SK-N-SH (cell line): ENCODE data around the gene TNFRSF1A. TPM values are rescaled to one million over a fixed set of nuclear protein-coding genes. Genes with fewer than 3 reads are reported as not detected.
A peak's percentile ranks its signal among the peaks of the same experiment; 100 is the strongest.
"Not testable (repeated sequence)": the region's sequence is repeated elsewhere in the genome, so short reads cannot be mapped to it uniquely, and the experiment has no call there.

Experiments used
- CTCF ChIA-PET: fragments of 300-600, 350-600 bp; formaldehyde crosslinking; extraction: SDS; loops from one replicate; lab custom pipeline; 2021; lab: Yijun Ruan, JAX
- POLR2A ChIA-PET: fragments of 350-600 bp; sonication (Branson Sonifier 250); formaldehyde crosslinking; extraction: SDS; loops from one replicate; lab custom pipeline; 2020; ENCODE audit warnings: antibody characterized with exemption, inconsistent platforms; lab: Yijun Ruan, JAX
- DNase-seq: peaks from one replicate; pipeline ENCODE4 v3.0.0; 2012
- H2AFZ ChIP-seq: fragments of 200-600 bp; sonication (generic); 2 replicates; pipeline ENCODE4 v1.8.1; 2016; ENCODE audit warnings: antibody characterized with exemption, mild to moderate bottlenecking, low read depth
- H3F3A ChIP-seq: fragments of 200-600 bp; sonication (generic); replicated peaks from 2 replicates; pipeline ENCODE3; 2016; ENCODE audit warnings: antibody characterized with exemption, mild to moderate bottlenecking; ENCODE audit not compliant: insufficient read depth
- H3K27ac ChIP-seq, 2 experiments: fragments of 200-500 bp in 1 of 2; fragments of 200-600 bp in 1 of 2; sonication (Bioruptor generic) in 1 of 2; sonication (generic), shearing (Covaris generic) in 1 of 2; 2 replicates each; pipeline versions ENCODE4 v1.5.1 to v1.6.1; 2014 to 2016; ENCODE audit warnings: low read depth in 2 of 2, inconsistent platforms in 1 of 2, low read length in 1 of 2, mild to moderate bottlenecking in 1 of 2, mixed read lengths in 1 of 2
- H3K27me3 ChIP-seq: fragments of 200-600 bp; sonication (generic), shearing (Covaris generic); 2 replicates; pipeline ENCODE4 v1.6.1; 2016; ENCODE audit warnings: mixed run types; ENCODE audit not compliant: insufficient read depth
- H3K36me3 ChIP-seq, 2 experiments: fragments of 200-500 bp in 1 of 2; fragments of 200-600 bp in 1 of 2; sonication (Bioruptor generic) in 1 of 2; sonication (generic) in 1 of 2; replicated peaks in 1 of 2; 2 replicates each; pipeline versions ENCODE3 to v1.5.1; 2014 to 2016; ENCODE audit warnings: low read length in 1 of 2, mild to moderate bottlenecking in 1 of 2; ENCODE audit not compliant: insufficient read depth in 2 of 2, control insufficient read depth in 1 of 2
- H3K4me1 ChIP-seq, 2 experiments: fragments of 200-500 bp in 1 of 2; fragments of 200-600 bp in 1 of 2; sonication (Bioruptor generic) in 1 of 2; sonication (generic), shearing (Covaris generic) in 1 of 2; 2 replicates each; pipeline versions ENCODE4 v1.5.1 to v1.6.1; 2014 to 2016; ENCODE audit warnings: low read depth in 1 of 2, low read length in 1 of 2, mixed run types in 1 of 2; ENCODE audit not compliant: insufficient read depth in 2 of 2, control insufficient read depth in 1 of 2
- H3K4me2 ChIP-seq: fragments of 200-600 bp; sonication (generic), shearing (Covaris generic); 2 replicates; pipeline ENCODE4 v1.6.1; 2017; ENCODE audit warnings: mixed run types
- H3K4me3 ChIP-seq, 2 experiments: fragments of 200-500 bp in 1 of 2; fragments of 200-600 bp in 1 of 2; sonication (Bioruptor generic) in 1 of 2; sonication (generic), shearing (Covaris generic) in 1 of 2; 2 replicates each; pipeline versions ENCODE4 v1.5.1 to v1.8.1; 2014 to 2016; ENCODE audit warnings: low read depth in 2 of 2, inconsistent platforms in 1 of 2, low read length in 1 of 2, mild to moderate bottlenecking in 1 of 2, mixed read lengths in 1 of 2, moderate library complexity in 1 of 2
- H3K79me2 ChIP-seq: fragments of 200-600 bp; sonication (generic); 2 replicates; pipeline ENCODE4 v1.8.1; 2017; ENCODE audit warnings: mild to moderate bottlenecking; ENCODE audit not compliant: insufficient read depth
- H3K9ac ChIP-seq: fragments of 200-600 bp; sonication (generic); 2 replicates; pipeline ENCODE4 v1.6.1; 2017; ENCODE audit warnings: mixed run types
- H3K9me2 ChIP-seq: fragments of 200-600 bp; sonication (generic); 2 replicates; pipeline ENCODE4 v1.6.1; 2017; ENCODE audit warnings: mixed run types
- H3K9me3 ChIP-seq: fragments of 200-600 bp; sonication (generic); 2 replicates; pipeline ENCODE4 v1.6.1; 2017; ENCODE audit warnings: mixed run types, mild to moderate bottlenecking, moderate library complexity
- H4K20me1 ChIP-seq: fragments of 200-600 bp; sonication (generic); 2 replicates; pipeline ENCODE4 v1.6.1; 2017; ENCODE audit warnings: mild to moderate bottlenecking, mixed run types; ENCODE audit not compliant: insufficient read depth
- CHD2 ChIP-seq: fragments of 150-350 bp; IDR thresholded peaks from 2 replicates; pipeline ENCODE4 v1.6.1; 2018; ENCODE audit warnings: low read length; ENCODE audit not compliant: partially characterized antibody
- EP300 ChIP-seq, 2 experiments: IDR thresholded peaks; 2 replicates each; pipeline versions ENCODE4 v1.4.0 to v1.6.1; 2012; ENCODE audit warnings: borderline replicate concordance in 1 of 2, low read depth in 1 of 2, low read length in 1 of 2
- FOSL2 ChIP-seq: IDR thresholded peaks from 2 replicates; pipeline ENCODE4 v1.4.0; 2012; ENCODE audit warnings: low read depth, mild to moderate bottlenecking, moderate library complexity, borderline replicate concordance
- JUND ChIP-seq: IDR thresholded peaks from 2 replicates; pipeline ENCODE4 v1.4.0; 2012
- MAX ChIP-seq: IDR thresholded peaks from 2 replicates; pipeline ENCODE4 v1.4.0; 2012; ENCODE audit warnings: low read depth
- MXI1 ChIP-seq: IDR thresholded peaks from 2 replicates; pipeline ENCODE4 v1.6.1; 2012; ENCODE audit warnings: mild to moderate bottlenecking, low read depth, low read length, improper control_type of control experiment
- POLR2AphosphoS5 ChIP-seq: IDR thresholded peaks from 2 replicates; pipeline ENCODE4 v1.6.1; 2012; ENCODE audit warnings: low read depth, low read length
- RCOR1 ChIP-seq: fragments of 150-350 bp; IDR thresholded peaks from 2 replicates; pipeline ENCODE4 v1.6.1; 2017; ENCODE audit warnings: antibody characterized with exemption, low read length
- RXRA ChIP-seq: IDR thresholded peaks from 2 replicates; pipeline ENCODE4 v1.4.0; 2012; ENCODE audit warnings: low read depth, mild to moderate bottlenecking, borderline replicate concordance
- SMC3 ChIP-seq: IDR thresholded peaks from 2 replicates; pipeline ENCODE4 v1.6.1; 2012; ENCODE audit warnings: low read depth, low read length, improper control_type of control experiment
- TCF12 ChIP-seq: IDR thresholded peaks from 2 replicates; pipeline ENCODE4 v1.4.0; 2012
- WGBS: methylation state at CpG from one replicate; pipeline ENCODE4 v1.1.6; 2017; ENCODE audit warnings: low lambda C conversion rate; 5-methylcytosine and 5-hydroxymethylcytosine counted together
- polyA plus RNA-seq, 3 experiments: library from polyadenylated mRNA; depleted of rRNA; stranded (reverse); fragments of >200 nt; gene quantifications; 2 replicates each; pipeline ENCODE4 v1.2.3, GENCODE V29; 2012
- TF ChIP-seq, protein P1 (sequence below): IDR thresholded peaks from 2 replicates; pipeline ENCODE4 v1.4.0; 2012; ENCODE audit warnings: low read depth, borderline replicate concordance
- TF ChIP-seq, protein P2 (sequence below): fragments of 150-350 bp; IDR thresholded peaks from 2 replicates; pipeline ENCODE4 v1.6.1; 2017; ENCODE audit warnings: antibody characterized with exemption, low read length, low read depth, borderline replicate concordance

The TNFRSF1A gene
- polyA plus RNA-seq, 1 of the 3 experiments (the other 2 are of a cell fraction): 92.9 TPM

DNA sequence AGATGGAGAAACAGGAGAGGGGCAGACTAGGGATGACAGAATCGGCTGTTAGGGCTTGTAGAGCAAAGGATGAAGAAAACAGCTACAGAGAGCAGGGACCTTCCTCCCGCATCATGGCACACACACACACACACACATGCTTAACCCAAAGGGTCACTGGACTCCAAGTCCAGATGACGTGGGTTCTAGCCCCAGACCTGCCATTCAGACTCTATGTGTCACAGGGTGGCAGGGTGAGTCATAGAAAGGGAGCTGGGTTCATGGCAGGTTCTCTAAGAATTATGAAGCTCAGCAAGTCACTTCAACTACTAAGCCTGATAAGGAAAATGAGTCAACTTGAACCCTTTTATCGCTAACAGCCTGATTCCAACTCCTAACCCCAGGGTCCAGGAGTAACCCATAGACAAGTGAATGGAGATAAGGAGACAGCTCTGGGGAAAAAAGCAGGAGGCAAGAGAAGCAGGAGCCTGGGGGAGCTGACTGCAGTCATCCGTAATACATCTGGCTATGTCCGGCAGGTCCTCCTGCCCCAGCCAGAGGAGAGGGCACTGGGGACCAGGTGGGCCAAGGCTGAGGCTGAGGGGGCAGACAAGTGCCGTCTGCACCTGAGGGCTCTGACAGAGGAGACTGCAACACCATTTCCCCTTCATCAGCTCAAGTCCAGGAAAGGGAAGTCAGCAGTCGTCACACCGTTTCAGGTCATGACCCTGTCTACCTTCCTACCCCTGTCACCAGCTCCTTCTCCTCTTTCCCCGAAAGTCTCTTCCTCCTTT, 3.6 kb upstream of the TNFRSF1A start (continued):
- TF ChIP-seq, protein P1, sequence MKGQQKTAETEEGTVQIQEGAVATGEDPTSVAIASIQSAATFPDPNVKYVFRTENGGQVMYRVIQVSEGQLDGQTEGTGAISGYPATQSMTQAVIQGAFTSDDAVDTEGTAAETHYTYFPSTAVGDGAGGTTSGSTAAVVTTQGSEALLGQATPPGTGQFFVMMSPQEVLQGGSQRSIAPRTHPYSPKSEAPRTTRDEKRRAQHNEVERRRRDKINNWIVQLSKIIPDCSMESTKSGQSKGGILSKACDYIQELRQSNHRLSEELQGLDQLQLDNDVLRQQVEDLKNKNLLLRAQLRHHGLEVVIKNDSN: no peak
- TF ChIP-seq SMC3 (no peak), MXI1 (no peak), JUND (peak; percentile 84), POLR2AphosphoS5 (peak; percentile 20; the same call in 1 of the 2 replicates), EP300 (IDR thresholded peaks at IDR 0.05; ENCODE audit: borderline replicate concordance in 1 of 2, low read depth in 1 of 2, low read length in 1 of 2) (0 out of 4 replicates have a peak, but pooled peaks of 1 of the 2 experiments have one; percentile 53), FOSL2 (peak; percentile 90), TCF12 (peak; percentile 59), MAX (no peak), RXRA (peak; percentile 85), RCOR1 (no peak), CHD2 (no peak)
- TF ChIP-seq, protein P2, sequence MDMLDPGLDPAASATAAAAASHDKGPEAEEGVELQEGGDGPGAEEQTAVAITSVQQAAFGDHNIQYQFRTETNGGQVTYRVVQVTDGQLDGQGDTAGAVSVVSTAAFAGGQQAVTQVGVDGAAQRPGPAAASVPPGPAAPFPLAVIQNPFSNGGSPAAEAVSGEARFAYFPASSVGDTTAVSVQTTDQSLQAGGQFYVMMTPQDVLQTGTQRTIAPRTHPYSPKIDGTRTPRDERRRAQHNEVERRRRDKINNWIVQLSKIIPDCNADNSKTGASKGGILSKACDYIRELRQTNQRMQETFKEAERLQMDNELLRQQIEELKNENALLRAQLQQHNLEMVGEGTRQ: no peak
- TF ChIP-seq, all 33 proteins: peak for 7

GRCh38 chr12:6344101-6344660, 2.3 kb upstream of the TNFRSF1A start:
- CTCF ChIA-PET: interaction anchor here (1.0 kb wide), 1 partner anchor 65 kb away, joined by 3 read pairs; no protein-coding TSS in a partner anchor
- H3K27me3 ChIP-seq, POLR2A ChIA-PET: not testable (repeated sequence)

More at GRCh38 chr12:6344101-6344660, 2.3 kb upstream of the TNFRSF1A start:
- H3K36me3 ChIP-seq, H3K9me3 ChIP-seq, H3K4me3 ChIP-seq, DNase-seq, H3F3A ChIP-seq, H4K20me1 ChIP-seq, H3K9ac ChIP-seq, H3K27ac ChIP-seq, H3K4me2 ChIP-seq, H2AFZ ChIP-seq, H3K9me2 ChIP-seq: not testable (repeated sequence)
- WGBS: 93% methylated on average over 11 of the region's 11 CpGs
- H3K79me2 ChIP-seq: peaks cover 36% of the 10 kb centered on the region
- H3K4me1 ChIP-seq: peaks cover 22 to 23% of the 10 kb centered on the region in 2 experiments; a peak in 3 of 4 replicates
